ENCODE results near the gene MFAP3L. TPM values are rescaled to one million over a fixed set of nuclear protein-coding genes. Genes with fewer than 3 reads are reported as not detected.
"Not testable (repeated sequence)": the region's sequence is repeated elsewhere in the genome, so short reads cannot be mapped to it uniquely, and the experiment has no call there.

The MFAP3L gene
- total RNA-seq, 2 donors from 2014 or later: 0.86 to 2.1 TPM

- Mint-ChIP-seq H3K36me3 (no peaks in the 10 kb centered on the region), H3K9me3 (no peaks in the 10 kb centered on the region), H3K27ac (no peak overlapping the region)
- ATAC-seq: no peak
- no peak for DNase-seq (ENCODE audit: low spot score in 2 of 2)
These were observed 50.9 kb downstream of the MFAP3L start for GRCh38 chr4:169975131-169975837.

GRCh38 chr4:169971456-169972015, 54.7 kb downstream of the MFAP3L start:
- no peak overlapping the region for H3K27ac Mint-ChIP-seq
- DNase-seq (ENCODE audit: low spot score in 2 of 2) (no peak), ATAC-seq (no peak)
- H3K9me3 Mint-ChIP-seq: no peaks in the 10 kb centered on the region
- H3K36me3 Mint-ChIP-seq: no peaks in the 10 kb centered on the region

GRCh38 chr4:169968999-169969398, 57.2 kb downstream of the MFAP3L start:
- DNase-seq (ENCODE audit: low spot score in 2 of 2) (no peak), ATAC-seq (peak in 1 of 2 donors; percentile 79)
- Mint-ChIP-seq H3K36me3 (no peaks in the 10 kb centered on the region), H3K9me3 (no peaks in the 10 kb centered on the region), H3K27ac (no peak overlapping the region)

- Mint-ChIP-seq H3K36me3 (no peaks in the 10 kb centered on the region), H3K27ac (no peak overlapping the region), H3K9me3 (peaks cover 0 to 3% of the 10 kb centered on the region in 2 donors)
- no peak for DNase-seq (ENCODE audit: low spot score in 2 of 2)
- ATAC-seq: no peak
These were observed 62.2 kb downstream of the MFAP3L start for GRCh38 chr4:169963998-169964397.

GRCh38 chr4:169959254-169959653, 66.9 kb downstream of the MFAP3L start:
- Mint-ChIP-seq H3K27ac (no peak overlapping the region), H3K9me3 (peaks cover 0 to 3% of the 10 kb centered on the region in 2 donors)

GRCh38 chr4:169958629-169959028, 67.6 kb downstream of the MFAP3L start:
- H3K9me3 Mint-ChIP-seq: peaks cover 0 to 3% of the 10 kb centered on the region in 2 donors
- H3K27ac Mint-ChIP-seq: no peak overlapping the region
- DNase-seq (ENCODE audit: low spot score in 2 of 2) (no peak), ATAC-seq (no peak)
- no peaks in the 10 kb centered on the region for H3K36me3 Mint-ChIP-seq

More at GRCh38 chr4:169959254-169959653, 66.9 kb downstream of the MFAP3L start:
- H3K36me3 Mint-ChIP-seq: no peaks in the 10 kb centered on the region
- no peak for DNase-seq (ENCODE audit: low spot score in 2 of 2)
- ATAC-seq: no peak

- no peak for DNase-seq (ENCODE audit: low spot score in 2 of 2)
- H3K9me3 Mint-ChIP-seq: peaks cover 0 to 3% of the 10 kb centered on the region in 2 donors
- ATAC-seq: no peak
- no peaks in the 10 kb centered on the region for H3K36me3 Mint-ChIP-seq
- H3K27ac Mint-ChIP-seq: no peak overlapping the region
These were observed 68.4 kb downstream of the MFAP3L start for GRCh38 chr4:169957785-169958184.

- DNase-seq (ENCODE audit: low spot score in 2 of 2) (no peak), ATAC-seq (no peak)
- no peaks in the 10 kb centered on the region for H3K36me3 Mint-ChIP-seq
- H3K27ac Mint-ChIP-seq: no peak overlapping the region
- H3K9me3 Mint-ChIP-seq: peaks cover 0 to 3% of the 10 kb centered on the region in 2 donors
These were observed 69.9 kb downstream of the MFAP3L start for GRCh38 chr4:169956091-169956843.

GRCh38 chr4:169955521-169955920, 70.7 kb downstream of the MFAP3L start:
- no peak for DNase-seq (ENCODE audit: low spot score in 2 of 2)
- ATAC-seq: no peak
- H3K9me3 Mint-ChIP-seq: peaks cover 0 to 3% of the 10 kb centered on the region in 2 donors
- no peaks in the 10 kb centered on the region for H3K36me3 Mint-ChIP-seq
- no peak overlapping the region for H3K27ac Mint-ChIP-seq

DNA sequence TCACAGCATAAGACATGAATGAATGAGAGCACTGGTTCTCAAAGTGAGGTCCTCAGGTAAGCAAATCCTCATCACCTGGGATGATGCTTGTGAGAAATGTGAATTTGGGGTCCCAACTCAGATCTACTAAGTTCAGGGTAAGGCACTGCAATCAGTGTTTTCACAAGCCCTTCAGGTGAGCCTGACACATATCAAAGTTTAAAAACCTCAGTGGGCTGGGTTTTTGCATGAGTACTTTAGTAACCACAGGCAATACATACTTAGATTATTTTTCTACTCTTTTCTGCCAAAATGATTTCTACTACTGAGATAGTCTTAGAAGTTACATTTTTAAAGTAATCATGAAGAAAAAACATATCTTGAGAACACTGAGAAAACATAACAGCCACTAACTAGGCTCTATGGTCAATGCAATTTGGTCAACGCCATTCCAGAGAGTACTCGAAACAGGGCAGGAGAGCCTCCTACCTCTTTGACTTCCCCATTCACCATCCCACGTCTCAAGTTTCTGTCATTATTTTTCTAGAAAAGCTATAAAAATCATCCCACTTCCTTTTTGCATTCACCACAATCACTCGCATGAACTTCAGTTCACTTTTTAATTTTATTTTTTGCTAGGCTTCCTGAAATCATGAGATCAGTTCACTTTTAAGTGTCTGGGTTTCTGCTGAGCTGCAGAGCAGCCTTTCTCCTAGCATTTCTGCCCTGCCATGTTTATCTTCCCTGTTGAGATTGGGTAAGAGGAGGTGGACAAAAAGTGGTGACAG, 73.8 kb downstream of the MFAP3L start:
- no peaks in the 10 kb centered on the region for H3K36me3 Mint-ChIP-seq
- ATAC-seq: no peak
- H3K9me3 Mint-ChIP-seq: no peaks in the 10 kb centered on the region

DNA sequence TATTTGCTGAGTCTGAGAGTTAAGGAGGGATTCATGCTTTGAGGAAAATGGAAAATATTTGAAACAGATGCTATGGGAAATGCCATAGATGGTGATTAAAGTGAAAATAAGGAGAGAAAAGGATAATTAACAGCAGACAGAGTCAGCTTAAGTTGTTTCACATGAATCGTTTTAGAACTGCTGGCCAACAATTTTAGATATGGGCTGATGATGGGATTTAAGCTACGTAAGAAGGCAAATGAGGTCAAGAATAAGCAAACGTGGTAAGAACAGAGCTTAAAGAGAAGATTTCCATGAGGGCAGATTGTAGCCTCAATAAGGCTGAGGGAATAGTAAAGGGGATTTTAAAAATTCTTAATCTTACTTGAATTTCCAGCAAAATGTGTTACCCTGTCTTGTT, 77.9 kb downstream of the MFAP3L start:
- Mint-ChIP-seq H3K9me3 (no peaks in the 10 kb centered on the region), H3K27ac (no peak overlapping the region), H3K36me3 (no peaks in the 10 kb centered on the region)
- ATAC-seq (no peak), DNase-seq (ENCODE audit: low spot score in 2 of 2) (no peak)

More for the DNA sequence above, 73.8 kb downstream of the MFAP3L start:
- DNase-seq (ENCODE audit: low spot score in 2 of 2): no peak
- H3K27ac Mint-ChIP-seq: no peak overlapping the region

- DNase-seq (ENCODE audit: low spot score in 2 of 2) (no peak), ATAC-seq (no peak)
- no peaks in the 10 kb centered on the region for H3K36me3 Mint-ChIP-seq
- H3K9me3 Mint-ChIP-seq: no peaks in the 10 kb centered on the region
- H3K27ac Mint-ChIP-seq: no peak overlapping the region
These were observed 80.6 kb downstream of the MFAP3L start for GRCh38 chr4:169945636-169946035.

DNA sequence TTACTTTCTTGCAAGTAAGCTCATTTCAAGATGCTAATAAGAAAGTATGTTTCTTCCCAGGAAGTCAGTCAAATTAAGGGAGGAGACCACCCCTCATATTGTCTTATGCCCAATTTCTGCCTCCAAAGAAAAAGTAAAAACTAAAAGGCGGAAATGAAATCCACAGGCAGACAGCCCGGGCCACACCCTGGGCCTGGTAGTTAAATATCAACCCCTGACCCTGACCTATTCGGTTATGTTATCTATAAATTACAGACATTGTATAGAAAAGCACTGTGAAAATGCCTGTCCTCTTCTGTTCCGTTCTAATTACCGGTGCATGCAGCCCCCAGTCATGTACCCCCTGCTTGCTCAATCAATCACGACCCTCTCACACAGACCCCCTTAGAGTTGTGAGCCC, 82.6 kb downstream of the MFAP3L start:
- H3K9me3 Mint-ChIP-seq; ATAC-seq; H3K27ac Mint-ChIP-seq; H3K36me3 Mint-ChIP-seq; DNase-seq (ENCODE audit: low spot score in 2 of 2): not testable (repeated sequence)

DNA sequence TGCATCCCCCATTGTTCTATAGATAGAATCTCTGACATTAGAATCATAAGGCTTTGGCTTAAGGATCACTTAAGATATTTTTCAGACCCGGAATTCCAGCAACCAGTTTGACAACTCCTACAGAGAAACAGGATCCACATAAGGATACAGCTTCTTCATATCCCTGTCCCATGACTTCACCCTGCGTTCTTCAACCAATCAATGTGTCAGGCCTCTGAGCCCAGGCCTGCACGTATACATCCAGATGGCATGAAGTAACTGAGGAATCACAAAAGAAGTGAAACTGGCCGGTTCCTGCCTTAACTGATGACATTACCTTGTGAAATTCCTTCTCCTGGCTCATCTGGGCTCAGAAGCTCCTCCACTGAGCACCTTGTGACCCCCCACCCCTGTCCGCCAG, 85.1 kb downstream of the MFAP3L start:
- H3K9me3 Mint-ChIP-seq: no peaks in the 10 kb centered on the region
- no peaks in the 10 kb centered on the region for H3K36me3 Mint-ChIP-seq

GRCh38 chr4:169940460-169940859, 85.7 kb downstream of the MFAP3L start:
- Mint-ChIP-seq H3K36me3 (no peaks in the 10 kb centered on the region), H3K27ac (no peak overlapping the region), H3K9me3 (no peaks in the 10 kb centered on the region)
- no peak for DNase-seq (ENCODE audit: low spot score in 2 of 2)
- no peak for ATAC-seq

More for the DNA sequence above, 85.1 kb downstream of the MFAP3L start:
- no peak overlapping the region for H3K27ac Mint-ChIP-seq
- no peak for ATAC-seq
- DNase-seq (ENCODE audit: low spot score in 2 of 2): no peak

Measured in activated naive CD4-positive, alpha-beta T cell treated with anti-CD3 and anti-CD28 coated beads, Interleukin-2, amount 50 U/mL, for 72 hours (primary cell).